Spleen (tissue), 11 donors: ENCODE data around the gene IL21R. TPM values are rescaled to one million over a fixed set of nuclear protein-coding genes. Genes with fewer than 3 reads are reported as not detected.
A peak's percentile ranks its signal among the peaks of the same experiment; 100 is the strongest.

Experiments used
- DNase-seq: peaks from one replicate; pipeline ENCODE4 v3.0.0-alpha.2; 2020
- H3K27ac ChIP-seq, 8 donors: fragments of 200-600 bp; sonication (generic) in 7 of 8; 1 replicate in 4 of 8; 2 replicates in 4 of 8; pipeline versions ENCODE4 v1.5.0 to v1.8.0; 2016 to 2021; ENCODE audit warnings: inconsistent platforms in 4 of 8, mild to moderate bottlenecking in 4 of 8, moderate library complexity in 1 of 8
- H3K27me3 ChIP-seq, 7 donors: fragments of 200-600 bp; sonication (generic) in 6 of 7; replicated peaks in 1 of 7; 1 replicate in 4 of 7; 2 replicates in 3 of 7; pipeline versions ENCODE4 v1.5.0 to v1.8.0; 2016 to 2021; ENCODE audit warnings: inconsistent platforms in 3 of 7, mild to moderate bottlenecking in 1 of 7
- H3K36me3 ChIP-seq, 6 donors: fragments of 200-600 bp; sonication (generic) in 5 of 6; 1 replicate in 4 of 6; 2 replicates in 2 of 6; pipeline versions ENCODE4 v1.5.0 to v1.8.0; 2016 to 2021; ENCODE audit warnings: inconsistent platforms in 2 of 6
- H3K4me1 ChIP-seq, 6 donors: fragments of 200-600 bp; sonication (generic) in 5 of 6; 1 replicate in 3 of 6; 2 replicates in 3 of 6; pipeline versions ENCODE4 v1.5.0 to v1.8.0; 2016 to 2021; ENCODE audit warnings: inconsistent platforms in 3 of 6
- H3K4me3 ChIP-seq, 8 donors: fragments of 200-600 bp; sonication (generic) in 7 of 8; 1 replicate in 4 of 8; 2 replicates in 4 of 8; pipeline versions ENCODE4 v1.5.0 to v1.8.0; 2016 to 2021; ENCODE audit warnings: inconsistent platforms in 4 of 8, mild to moderate bottlenecking in 4 of 8, moderate library complexity in 2 of 8
- H3K9me3 ChIP-seq, 8 donors: fragments of 200-600 bp; sonication (generic) in 7 of 8; 1 replicate in 4 of 8; 2 replicates in 4 of 8; pipeline versions ENCODE4 v1.5.0 to v1.8.0; 2016 to 2021; ENCODE audit warnings: inconsistent platforms in 4 of 8
- POLR2A ChIP-seq, 3 donors: fragments of 450-650 bp; IDR thresholded peaks; one replicate each; pipeline ENCODE4 v1.5.1; 2017; ENCODE audit warnings: antibody characterized with exemption in 3 of 3, mild to moderate bottlenecking in 1 of 3
- POLR2AphosphoS5 ChIP-seq, 3 donors: sonication (generic); formaldehyde crosslinking; IDR thresholded peaks; one replicate each; pipeline ENCODE4 v1.5.1; 2017; ENCODE audit warnings: antibody characterized with exemption in 3 of 3
- WGBS, 5 donors: extraction: QIAGEN DNeasy Blood & Tissue Kit in 3 of 5; methylation state at CpG; one replicate each; pipeline versions ENCODE4 v1.1.5 to v1.1.7; 2013 to 2018; 5-methylcytosine and 5-hydroxymethylcytosine counted together
- intact Hi-C: fragments of 100-400 bp; cut with DNase I; formaldehyde crosslinking; loops from one replicate; pipeline ENCODE4 v1.15.0; 2023; ENCODE audit warnings: low total_unique reads
- polyA plus RNA-seq, 3 donors: library from polyadenylated mRNA; stranded (reverse); fragments of 200-250 nt; gene quantifications; one replicate each; pipeline ENCODE4 v1.2.1, GENCODE V29; 2013
- total RNA-seq, 7 donors: library from RNA; depleted of rRNA in 3 of 7; stranded (reverse); fragments of >200 nt in 3 of 7; fragmentation: NEBNext Ultra II Directional in 4 of 7; extraction: Animal tissue kit (Norgen Biotek cat#: 25700) in 4 of 7; gene quantifications; one replicate each; pipeline versions ENCODE4 v1.1.0 to v1.2.1, GENCODE V29; 2016 to 2021
- TF ChIP-seq, protein P1 (sequence below), 11 experiments: fragments of 200-600 bp in 7 of 11; fragments of 450-650 bp in 4 of 11; sonication (generic) in 4 of 11; IDR thresholded peaks in 8 of 11; conservative IDR thresholded peaks in 3 of 11; 1 replicate in 7 of 11; 2 replicates in 4 of 11; pipeline versions ENCODE4 v1.4.0 to v1.8.0; 2016 to 2021; ENCODE audit warnings: antibody characterized with exemption in 11 of 11, inconsistent platforms in 4 of 11, mild to moderate bottlenecking in 1 of 11
- donor health status: healthy with polysubstance abuse.
- donor health status: DM: no; HTN: no; CAD: no; lungs with moderate emphysema.
- donor health status: DM: no; HTN: no; CAD: no.
- donor health status: Bipolar disorder and iron deficiency.
- donor health status: healthy.
- donor health status: DM: no; HTN: no; CAD: no.
- donor health status: DM: yes; HTN: yes; CAD: no.

Gene IL21R
- total and polyA plus RNA-seq, 10 donors: 2.7 to 19.7 (median 12.0) TPM

DNA sequence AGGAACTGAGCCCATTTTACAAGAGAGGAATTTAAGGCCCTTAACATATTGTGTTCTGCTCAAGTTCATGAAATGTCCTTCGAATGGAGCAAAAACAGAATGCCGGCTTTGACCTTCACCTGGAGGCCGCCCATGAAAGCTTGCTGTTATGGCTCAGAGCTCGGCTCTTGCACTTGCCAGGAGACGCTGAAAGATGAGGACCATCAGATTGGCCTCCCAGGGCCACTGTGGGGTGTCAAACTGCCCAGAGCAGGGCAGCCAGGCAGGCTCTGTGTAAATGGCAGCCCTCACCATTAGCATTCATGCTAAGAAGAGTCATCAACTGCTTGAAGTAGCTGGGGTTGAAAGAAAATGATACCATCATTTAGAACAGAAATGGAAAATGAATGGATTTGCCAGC lies 39.3 kb downstream of the IL21R start:
- Histone ChIP-seq H3K36me3 (peaks cover 0 to 96% (median 28%) of the 10 kb centered on the region in 6 donors), H3K4me3 (no peak overlapping the region), H3K27me3 (no peaks in the 10 kb centered on the region), H3K4me1 (peaks cover 0 to 11% (median 4%) of the 10 kb centered on the region in 6 donors), H3K27ac (no peak overlapping the region), H3K9me3 (peaks cover 0 to 16% (median 15%) of the 10 kb centered on the region in 8 donors)
- intact Hi-C loops: no loop called here
- peak; percentile 46 for DNase-seq
- 52 to 88% (median 68%) methylated on average over 5 of the region's 5 CpGs for WGBS, 5 donors
- no peak for TF ChIP-seq POLR2AphosphoS5 (IDR thresholded peaks at IDR 0.05)
- TF ChIP-seq, protein P1, sequence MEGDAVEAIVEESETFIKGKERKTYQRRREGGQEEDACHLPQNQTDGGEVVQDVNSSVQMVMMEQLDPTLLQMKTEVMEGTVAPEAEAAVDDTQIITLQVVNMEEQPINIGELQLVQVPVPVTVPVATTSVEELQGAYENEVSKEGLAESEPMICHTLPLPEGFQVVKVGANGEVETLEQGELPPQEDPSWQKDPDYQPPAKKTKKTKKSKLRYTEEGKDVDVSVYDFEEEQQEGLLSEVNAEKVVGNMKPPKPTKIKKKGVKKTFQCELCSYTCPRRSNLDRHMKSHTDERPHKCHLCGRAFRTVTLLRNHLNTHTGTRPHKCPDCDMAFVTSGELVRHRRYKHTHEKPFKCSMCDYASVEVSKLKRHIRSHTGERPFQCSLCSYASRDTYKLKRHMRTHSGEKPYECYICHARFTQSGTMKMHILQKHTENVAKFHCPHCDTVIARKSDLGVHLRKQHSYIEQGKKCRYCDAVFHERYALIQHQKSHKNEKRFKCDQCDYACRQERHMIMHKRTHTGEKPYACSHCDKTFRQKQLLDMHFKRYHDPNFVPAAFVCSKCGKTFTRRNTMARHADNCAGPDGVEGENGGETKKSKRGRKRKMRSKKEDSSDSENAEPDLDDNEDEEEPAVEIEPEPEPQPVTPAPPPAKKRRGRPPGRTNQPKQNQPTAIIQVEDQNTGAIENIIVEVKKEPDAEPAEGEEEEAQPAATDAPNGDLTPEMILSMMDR (IDR thresholded peaks at IDR 0.05 in 8 of 11, conservative IDR thresholded peaks at IDR 0.05 in 3 of 11): no peak
- TF ChIP-seq POLR2A (IDR thresholded peaks at IDR 0.05): no peak

DNA sequence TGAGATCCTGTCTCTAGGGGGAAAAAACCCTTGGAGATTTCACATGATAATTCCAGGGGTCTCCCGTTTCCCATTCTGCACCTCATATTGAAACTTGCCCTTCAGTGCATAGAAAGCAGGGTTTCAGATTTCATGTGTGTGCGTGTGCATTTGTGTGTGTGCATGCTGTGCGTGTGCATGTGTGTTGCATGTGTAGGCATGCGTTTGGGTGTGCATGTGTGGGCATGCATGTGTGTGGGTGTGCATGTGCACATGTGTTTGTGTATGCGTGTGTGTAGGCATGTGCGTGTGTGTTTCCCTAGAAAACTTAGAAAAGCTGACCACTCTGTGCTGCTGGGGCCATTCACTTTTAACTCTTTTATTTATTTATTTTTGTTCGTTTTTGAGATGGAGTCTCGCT lies 40.0 kb downstream of the IL21R start:
- peak; percentile 28 for DNase-seq
- intact Hi-C loops: no loop called here
- H3K4me1 ChIP-seq: peaks cover 0 to 18% (median 11%) of the 10 kb centered on the region in 6 donors
- 95 to 97% (median 96%) methylated on average over 8 of the region's 8 CpGs for WGBS, 5 donors
- H3K9me3 ChIP-seq: peaks cover 0 to 16% (median 15%) of the 10 kb centered on the region in 8 donors
- peaks cover 0 to 91% (median 28%) of the 10 kb centered on the region in 6 donors for H3K36me3 ChIP-seq
- no peak overlapping the region for H3K27ac ChIP-seq
- H3K27me3 ChIP-seq: no peaks in the 10 kb centered on the region
- TF ChIP-seq, protein P1 (IDR thresholded peaks at IDR 0.05 in 8 of 11, conservative IDR thresholded peaks at IDR 0.05 in 3 of 11): no peak
- TF ChIP-seq POLR2A (IDR thresholded peaks at IDR 0.05) (no peak), POLR2AphosphoS5 (IDR thresholded peaks at IDR 0.05) (no peak)
- H3K4me3 ChIP-seq: no peak overlapping the region

DNA sequence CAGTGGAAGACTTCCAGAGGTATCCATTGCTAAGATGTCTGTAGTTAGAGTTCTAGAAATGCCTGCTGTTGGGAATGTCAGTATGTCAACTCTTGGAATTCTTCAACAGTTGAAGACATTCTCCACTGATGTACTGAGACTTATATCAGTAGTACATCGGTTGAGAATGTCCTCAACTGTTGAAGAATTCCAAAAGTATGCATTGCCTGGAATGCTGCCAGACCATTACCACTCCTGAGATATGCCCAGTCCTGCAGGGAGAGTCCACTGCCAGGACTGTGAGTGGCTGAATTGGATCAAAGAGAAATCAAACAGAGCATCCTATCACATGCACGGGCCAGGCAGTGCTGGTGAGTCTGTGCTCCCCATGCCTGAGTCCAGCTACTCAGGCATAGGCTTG lies 42.0 kb downstream of the IL21R start:
- Histone ChIP-seq H3K4me1 (peaks cover 0 to 38% (median 25%) of the 10 kb centered on the region in 6 donors), H3K4me3 (no peak overlapping the region), H3K27ac (no peak overlapping the region), H3K36me3 (peaks cover 0 to 91% (median 22%) of the 10 kb centered on the region in 6 donors), H3K9me3 (peaks cover 0 to 24% (median 15%) of the 10 kb centered on the region in 8 donors), H3K27me3 (peaks cover 0 to 7% (median 0%) of the 10 kb centered on the region in 7 donors)
- 81 to 92% (median 88%) methylated on average over 2 of the region's 2 CpGs for WGBS, 5 donors
- no peak for TF ChIP-seq POLR2A (IDR thresholded peaks at IDR 0.05)
- TF ChIP-seq, protein P1 (IDR thresholded peaks at IDR 0.05 in 8 of 11, conservative IDR thresholded peaks at IDR 0.05 in 3 of 11): no peak
- TF ChIP-seq POLR2AphosphoS5 (IDR thresholded peaks at IDR 0.05): no peak
- peak; percentile 37 for DNase-seq
- intact Hi-C loops: no loop called here

DNA sequence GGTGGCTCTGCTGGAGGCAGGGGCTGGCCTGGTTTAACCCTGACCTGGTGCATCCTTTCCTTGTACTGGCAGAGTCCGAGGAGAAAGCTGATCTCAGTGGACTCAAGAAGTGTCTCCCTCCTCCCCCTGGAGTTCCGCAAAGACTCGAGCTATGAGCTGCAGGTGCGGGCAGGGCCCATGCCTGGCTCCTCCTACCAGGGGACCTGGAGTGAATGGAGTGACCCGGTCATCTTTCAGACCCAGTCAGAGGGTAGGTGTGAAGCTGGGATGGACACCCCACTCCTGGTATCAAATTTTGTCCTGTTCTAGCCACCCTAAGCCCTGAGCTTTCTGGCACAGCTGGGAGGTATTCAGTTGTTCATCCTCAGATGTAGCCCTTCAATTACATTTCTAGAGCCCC lies 42.5 kb downstream of the IL21R start:
- peak; percentile 59 for DNase-seq
- 78 to 99% (median 92%) methylated on average over 1 to 5 of the region's 5 CpGs for WGBS, 5 donors
- Histone ChIP-seq H3K9me3 (peaks cover 0 to 24% (median 15%) of the 10 kb centered on the region in 8 donors), H3K4me1 (peaks cover 0 to 43% (median 30%) of the 10 kb centered on the region in 6 donors), H3K27me3 (peaks cover 0 to 11% (median 0%) of the 10 kb centered on the region in 7 donors), H3K27ac (no peak overlapping the region), H3K36me3 (peaks cover 0 to 88% (median 21%) of the 10 kb centered on the region in 6 donors), H3K4me3 (no peak overlapping the region)
- intact Hi-C loops: no loop called here
- no peak for TF ChIP-seq POLR2A (IDR thresholded peaks at IDR 0.05)
